ENCODE results near the gene GPC6. TPM values are rescaled to one million over a fixed set of nuclear protein-coding genes. Genes with fewer than 3 reads are reported as not detected.

The GPC6 gene
- total and polyA plus RNA-seq, 2 donors (not counting 1 experiment from before 2014, with no cell fraction given): not detected

DNA sequence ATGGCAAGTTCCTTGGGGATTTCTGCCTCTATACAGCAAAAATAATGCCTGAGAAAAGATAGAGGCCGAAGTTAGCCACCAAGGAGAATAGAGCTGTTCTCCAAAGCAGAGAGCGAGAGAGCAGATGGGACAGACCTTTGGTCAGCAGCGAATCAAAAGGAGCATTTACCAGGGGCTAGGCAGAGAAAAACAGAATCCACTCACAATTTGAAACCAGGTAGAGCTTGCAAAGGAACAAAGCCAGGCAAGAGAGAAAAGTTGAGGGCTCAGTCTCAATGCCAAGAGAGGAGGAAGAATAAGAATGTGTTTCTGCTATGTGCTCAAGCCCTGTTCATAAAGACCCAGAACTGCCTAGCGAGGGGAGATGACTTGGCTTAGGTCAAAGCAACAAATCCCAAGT is 1140.1 kb downstream of the GPC6 start:
- no peaks in the 10 kb centered on the region for H3K9me3 ChIP-seq (ENCODE audit: control extremely low read depth in 1 of 3, control insufficient read depth in 2 of 3, insufficient read depth in 1 of 3, low read length in 2 of 3)
- Mint-ChIP-seq H3K27ac (no peak overlapping the region), H3K4me3 (no peak overlapping the region), H3K9me3 (ENCODE audit: insufficient read depth) (no peaks in the 10 kb centered on the region), H3K4me1 (no peaks in the 10 kb centered on the region), H3K27me3 (peaks cover 12% of the 10 kb centered on the region)
- H3K36me3 ChIP-seq (replicated peaks in 1 of 2; ENCODE audit: control extremely low read depth in 1 of 2, control insufficient read depth in 1 of 2, extremely low read depth in 1 of 2, insufficient read depth in 2 of 2, low read length in 1 of 2): no peaks in the 10 kb centered on the region
- no peak overlapping the region for H3K4me3 ChIP-seq (ENCODE audit: control extremely low read depth in 1 of 5, extremely low read depth in 1 of 5, insufficient read depth in 1 of 5, low read depth in 2 of 5, low read length in 4 of 5)
- no peaks in the 10 kb centered on the region for H3K27me3 ChIP-seq (replicated peaks in 1 of 4; ENCODE audit: control extremely low read depth in 1 of 4, control insufficient read depth in 3 of 4, insufficient read depth in 4 of 4, low read length in 3 of 4)
- no peak overlapping the region for H2AFZ ChIP-seq (ENCODE audit: insufficient read depth, low read depth, low read length, poor library complexity, severe bottlenecking)
- ChIA-PET CTCF (no interaction called here), POLR2A (no interaction called here)
- no peak overlapping the region for H3K27ac ChIP-seq (ENCODE audit: low read length in 2 of 2)
- ATAC-seq (ENCODE audit: low read depth) (no peak), DNase-seq (no peak)
- H3K4me2 ChIP-seq (replicated peaks; ENCODE audit: low read depth, low read length, poor library complexity, severe bottlenecking): no peak overlapping the region
- intact Hi-C loops (cut with micrococcal nuclease): no loop called here
- WGBS (ENCODE audit: insufficient coverage): 100% methylated on average over 1 of the region's 4 CpGs
- H3K9ac ChIP-seq (ENCODE audit: low read length): no peak overlapping the region
- no peaks in the 10 kb centered on the region for H4K20me1 ChIP-seq (ENCODE audit: control insufficient read depth, insufficient read depth, low read length, poor library complexity, severe bottlenecking)
- no peaks in the 10 kb centered on the region for H3K4me1 ChIP-seq (ENCODE audit: control insufficient read depth in 2 of 2, insufficient read depth in 2 of 2, low read length in 2 of 2)
- no peaks in the 10 kb centered on the region for H3K79me2 ChIP-seq (ENCODE audit: control insufficient read depth, insufficient read depth, low read length)
- TF ChIP-seq EZH2 (IDR thresholded peaks at IDR 0.05; ENCODE audit: borderline replicate concordance, insufficient read depth, low read depth, low read length, poor library complexity, severe bottlenecking): no peak

DNA sequence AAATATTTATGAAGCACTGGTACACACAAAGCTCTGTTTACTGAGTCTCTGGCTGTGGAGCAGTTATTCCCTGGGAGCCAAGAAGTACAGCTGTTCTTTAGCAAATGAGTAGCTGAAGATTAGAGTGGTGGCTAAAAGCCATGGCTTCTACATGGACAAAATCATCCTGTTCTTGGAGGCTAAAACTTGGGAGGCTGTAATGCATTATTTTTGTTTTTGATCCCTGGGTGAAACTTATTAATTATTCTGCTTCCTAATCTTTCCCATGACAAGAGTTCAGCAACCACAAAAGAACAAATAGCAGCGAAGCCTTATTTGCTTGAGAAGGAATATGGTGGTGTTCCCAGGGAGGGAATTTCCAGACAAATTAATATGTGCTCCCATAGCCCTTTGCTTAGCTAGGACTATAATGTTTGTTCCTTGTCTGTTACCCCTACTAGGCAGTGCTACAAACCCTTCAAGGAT is 1143.4 kb downstream of the GPC6 start:
- TF ChIP-seq, protein P1, sequence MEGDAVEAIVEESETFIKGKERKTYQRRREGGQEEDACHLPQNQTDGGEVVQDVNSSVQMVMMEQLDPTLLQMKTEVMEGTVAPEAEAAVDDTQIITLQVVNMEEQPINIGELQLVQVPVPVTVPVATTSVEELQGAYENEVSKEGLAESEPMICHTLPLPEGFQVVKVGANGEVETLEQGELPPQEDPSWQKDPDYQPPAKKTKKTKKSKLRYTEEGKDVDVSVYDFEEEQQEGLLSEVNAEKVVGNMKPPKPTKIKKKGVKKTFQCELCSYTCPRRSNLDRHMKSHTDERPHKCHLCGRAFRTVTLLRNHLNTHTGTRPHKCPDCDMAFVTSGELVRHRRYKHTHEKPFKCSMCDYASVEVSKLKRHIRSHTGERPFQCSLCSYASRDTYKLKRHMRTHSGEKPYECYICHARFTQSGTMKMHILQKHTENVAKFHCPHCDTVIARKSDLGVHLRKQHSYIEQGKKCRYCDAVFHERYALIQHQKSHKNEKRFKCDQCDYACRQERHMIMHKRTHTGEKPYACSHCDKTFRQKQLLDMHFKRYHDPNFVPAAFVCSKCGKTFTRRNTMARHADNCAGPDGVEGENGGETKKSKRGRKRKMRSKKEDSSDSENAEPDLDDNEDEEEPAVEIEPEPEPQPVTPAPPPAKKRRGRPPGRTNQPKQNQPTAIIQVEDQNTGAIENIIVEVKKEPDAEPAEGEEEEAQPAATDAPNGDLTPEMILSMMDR (IDR thresholded peaks at IDR 0.05): no peak
- TF ChIP-seq EZH2 (IDR thresholded peaks at IDR 0.05; ENCODE audit: borderline replicate concordance, insufficient read depth, low read depth, low read length, poor library complexity, severe bottlenecking): no peak
- no peak overlapping the region for H3K4me3 ChIP-seq (ENCODE audit: control extremely low read depth in 1 of 5, extremely low read depth in 1 of 5, insufficient read depth in 1 of 5, low read depth in 2 of 5, low read length in 4 of 5)
- DNase-seq: no peak
- H3K79me2 ChIP-seq (ENCODE audit: control insufficient read depth, insufficient read depth, low read length): no peaks in the 10 kb centered on the region
- H3K36me3 ChIP-seq (replicated peaks in 1 of 2; ENCODE audit: control extremely low read depth in 1 of 2, control insufficient read depth in 1 of 2, extremely low read depth in 1 of 2, insufficient read depth in 2 of 2, low read length in 1 of 2): no peaks in the 10 kb centered on the region
- no peak overlapping the region for H3K4me2 ChIP-seq (replicated peaks; ENCODE audit: low read depth, low read length, poor library complexity, severe bottlenecking)
- no peaks in the 10 kb centered on the region for H4K20me1 ChIP-seq (ENCODE audit: control insufficient read depth, insufficient read depth, low read length, poor library complexity, severe bottlenecking)
- Mint-ChIP-seq H3K4me3 (no peak overlapping the region), H3K4me1 (no peaks in the 10 kb centered on the region), H3K27ac (no peak overlapping the region), H3K9me3 (ENCODE audit: insufficient read depth) (no peaks in the 10 kb centered on the region), H3K27me3 (peaks cover 12% of the 10 kb centered on the region)
- WGBS (ENCODE audit: insufficient coverage): no CpG with 5 or more reads among the region's 1 CpG
- no peak for ATAC-seq (ENCODE audit: low read depth)
- no peaks in the 10 kb centered on the region for H3K27me3 ChIP-seq (replicated peaks in 1 of 4; ENCODE audit: control extremely low read depth in 1 of 4, control insufficient read depth in 3 of 4, insufficient read depth in 4 of 4, low read length in 3 of 4)
- ChIA-PET CTCF (no interaction called here), POLR2A (no interaction called here)
- intact Hi-C loops (cut with micrococcal nuclease): no loop called here
- no peak overlapping the region for H2AFZ ChIP-seq (ENCODE audit: insufficient read depth, low read depth, low read length, poor library complexity, severe bottlenecking)
- no peak overlapping the region for H3K27ac ChIP-seq (ENCODE audit: low read length in 2 of 2)
- H3K9ac ChIP-seq (ENCODE audit: low read length): no peak overlapping the region
- no peaks in the 10 kb centered on the region for H3K4me1 ChIP-seq (ENCODE audit: control insufficient read depth in 2 of 2, insufficient read depth in 2 of 2, low read length in 2 of 2)
- H3K9me3 ChIP-seq (ENCODE audit: control extremely low read depth in 1 of 3, control insufficient read depth in 2 of 3, insufficient read depth in 1 of 3, low read length in 2 of 3): no peaks in the 10 kb centered on the region

Measured in B cell (primary cell).